Fibroblast of lung (primary cell): Measurements from ENCODE around the gene TMEM138.

Experiments
- CTCF ChIP-seq, 2 donors: IDR thresholded peaks in 1 of 2; conservative IDR thresholded peaks in 1 of 2; 1 replicate in 1 of 2; 2 replicates in 1 of 2; pipeline ENCODE4 v1.5.1; 2011 to 2012; ENCODE audit warnings: low read length in 2 of 2, control low read depth in 1 of 2, inconsistent platforms in 1 of 2, low read depth in 1 of 2, mild to moderate bottlenecking in 1 of 2
- EZH2 ChIP-seq: IDR thresholded peaks from 2 replicates; pipeline ENCODE4 v1.5.1; 2012; ENCODE audit warnings: low read length, control low read depth, mild to moderate bottlenecking; ENCODE audit errors: missing control alignments

- TF ChIP-seq CTCF (conservative IDR thresholded peaks at IDR 0.05 in 1 of 2, IDR thresholded peaks at IDR 0.05 in 1 of 2; ENCODE audit: low read depth in 1 of 2, low read length in 2 of 2) (no peak), EZH2 (no peak)
These were observed 12.3 kb upstream of the TMEM138 start for GRCh38 chr11:61349916-61350315.
